Measurements from ENCODE around the gene ESD. TPM values are rescaled to one million over a fixed set of nuclear protein-coding genes. Genes with fewer than 3 reads are reported as not detected.
"Not testable (repeated sequence)": the region's sequence is repeated elsewhere in the genome, so short reads cannot be mapped to it uniquely, and the experiment has no call there.

ESD gene
- total RNA-seq, 1 donor from 2014 or later: 118 TPM

DNA sequence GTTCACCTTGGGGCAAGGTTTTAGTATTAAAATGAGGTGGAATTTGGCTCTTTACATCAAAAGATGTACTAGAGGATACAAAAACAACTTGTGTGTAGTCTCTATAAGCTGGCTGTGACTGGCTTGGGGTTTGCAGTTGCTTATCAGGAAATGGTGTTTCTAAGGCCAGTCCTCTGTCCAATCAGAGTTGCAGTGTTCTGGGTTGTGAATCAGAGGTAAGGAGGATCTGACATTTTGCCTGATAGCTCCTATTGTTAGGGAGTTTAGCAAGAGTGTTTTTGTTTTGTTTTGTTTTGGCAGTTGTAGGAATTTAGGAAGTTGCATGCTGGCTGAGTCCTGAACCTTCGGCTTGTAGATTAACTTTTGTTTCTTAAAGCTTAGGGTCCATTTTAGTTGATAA lies 20.1 kb upstream of the ESD start:
- TF ChIP-seq CTCF (conservative IDR thresholded peaks at IDR 0.05): no peak
- no peaks in the 10 kb centered on the region for H3K27me3 Mint-ChIP-seq (ENCODE audit: low read depth)
- no peak overlapping the region for H3K27ac Mint-ChIP-seq (ENCODE audit: unreplicated experiment)
- H3K4me1 Mint-ChIP-seq: peaks cover 11% of the 10 kb centered on the region
- no peak for DNase-seq (ENCODE audit: low read depth, low spot score)
- H3K4me3 Mint-ChIP-seq: no peak overlapping the region
- peaks cover 10% of the 10 kb centered on the region for H3K9me3 Mint-ChIP-seq
- no peaks in the 10 kb centered on the region for H3K36me3 Mint-ChIP-seq (ENCODE audit: low read depth)

DNA sequence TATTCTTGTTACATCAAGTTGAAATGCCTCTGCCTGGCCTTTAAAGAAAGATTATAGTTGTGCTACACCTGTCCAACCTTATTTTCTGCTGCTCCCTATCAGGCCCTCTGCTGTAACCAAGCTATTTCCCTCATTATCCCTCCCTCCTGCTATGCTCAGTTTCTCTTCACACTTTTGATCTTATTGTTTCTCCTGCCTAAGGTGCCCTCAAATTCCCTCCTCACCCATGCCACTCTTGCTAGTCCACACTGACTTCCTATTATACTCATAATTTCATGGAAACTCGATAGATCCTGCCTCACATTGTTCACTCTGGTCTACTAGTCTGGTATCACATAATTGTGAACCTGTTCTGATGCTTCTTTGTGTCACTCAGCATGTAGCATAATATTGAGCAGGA lies 19.4 kb upstream of the ESD start:
- TF ChIP-seq CTCF (conservative IDR thresholded peaks at IDR 0.05): no peak
- H3K4me3 Mint-ChIP-seq: no peak overlapping the region
- no peak for DNase-seq (ENCODE audit: low read depth, low spot score)
- H3K4me1 Mint-ChIP-seq: peaks cover 11% of the 10 kb centered on the region
- no peaks in the 10 kb centered on the region for H3K36me3 Mint-ChIP-seq (ENCODE audit: low read depth)
- no peak overlapping the region for H3K27ac Mint-ChIP-seq (ENCODE audit: unreplicated experiment)
- peaks cover 15% of the 10 kb centered on the region for H3K9me3 Mint-ChIP-seq
- H3K27me3 Mint-ChIP-seq (ENCODE audit: low read depth): no peaks in the 10 kb centered on the region

DNA sequence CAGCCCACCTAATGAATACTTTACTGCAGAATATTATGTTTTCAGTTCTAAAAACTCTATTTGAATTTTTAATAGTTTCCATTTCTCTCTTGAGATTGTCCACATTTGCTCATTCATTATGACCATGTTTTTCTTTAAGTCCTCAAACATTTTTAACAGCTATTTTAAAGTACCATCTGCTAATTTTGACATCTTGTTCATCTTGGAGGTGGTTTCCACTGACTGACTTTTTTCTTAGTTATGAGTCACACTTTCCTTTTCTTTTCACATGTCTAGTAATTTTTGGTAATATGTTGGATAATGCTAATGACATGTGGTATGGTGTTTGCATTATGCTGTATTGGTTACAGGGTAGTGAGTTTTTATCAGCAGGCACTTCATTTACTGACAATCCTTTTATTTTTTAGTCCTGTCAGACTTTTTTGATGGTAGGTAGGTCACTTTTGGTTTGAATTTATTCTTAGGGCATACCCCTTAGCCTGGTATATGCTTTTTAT lies 15.4 kb upstream of the ESD start:
- DNase-seq (ENCODE audit: low read depth, low spot score): no peak
- Mint-ChIP-seq H3K4me1 (peaks cover 8% of the 10 kb centered on the region), H3K27me3 (ENCODE audit: low read depth) (no peaks in the 10 kb centered on the region), H3K36me3 (ENCODE audit: low read depth) (no peaks in the 10 kb centered on the region), H3K4me3 (no peak overlapping the region), H3K9me3 (peaks cover 13% of the 10 kb centered on the region), H3K27ac (ENCODE audit: unreplicated experiment) (no peak overlapping the region)
- TF ChIP-seq CTCF (conservative IDR thresholded peaks at IDR 0.05): no peak

DNA sequence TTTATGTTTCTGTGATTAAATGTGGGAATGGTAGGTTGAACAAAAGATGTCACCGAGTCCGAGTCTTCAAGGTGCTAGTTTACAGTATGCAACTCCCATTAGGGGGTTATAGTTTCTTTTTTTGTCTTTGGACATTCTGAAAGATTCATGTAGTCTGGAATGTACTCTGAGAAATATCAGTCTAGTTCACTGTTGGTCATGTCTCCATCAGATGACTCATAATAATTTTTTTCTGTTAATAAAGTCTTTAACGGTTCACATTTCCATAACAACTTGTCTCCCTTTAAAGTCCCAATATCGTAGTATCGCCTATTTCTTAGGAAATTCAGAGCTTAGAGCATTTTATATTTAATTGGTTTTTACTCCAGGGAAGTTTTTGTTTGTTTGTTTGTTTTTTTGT lies 13.5 kb upstream of the ESD start:
- no peak for TF ChIP-seq CTCF (conservative IDR thresholded peaks at IDR 0.05)
- peaks cover 13% of the 10 kb centered on the region for H3K9me3 Mint-ChIP-seq
- no peak for DNase-seq (ENCODE audit: low read depth, low spot score)
- no peak overlapping the region for H3K27ac Mint-ChIP-seq (ENCODE audit: unreplicated experiment)
- no peaks in the 10 kb centered on the region for H3K36me3 Mint-ChIP-seq (ENCODE audit: low read depth)
- no peak overlapping the region for H3K4me3 Mint-ChIP-seq
- H3K27me3 Mint-ChIP-seq (ENCODE audit: low read depth): no peaks in the 10 kb centered on the region
- H3K4me1 Mint-ChIP-seq: no peaks in the 10 kb centered on the region

DNA sequence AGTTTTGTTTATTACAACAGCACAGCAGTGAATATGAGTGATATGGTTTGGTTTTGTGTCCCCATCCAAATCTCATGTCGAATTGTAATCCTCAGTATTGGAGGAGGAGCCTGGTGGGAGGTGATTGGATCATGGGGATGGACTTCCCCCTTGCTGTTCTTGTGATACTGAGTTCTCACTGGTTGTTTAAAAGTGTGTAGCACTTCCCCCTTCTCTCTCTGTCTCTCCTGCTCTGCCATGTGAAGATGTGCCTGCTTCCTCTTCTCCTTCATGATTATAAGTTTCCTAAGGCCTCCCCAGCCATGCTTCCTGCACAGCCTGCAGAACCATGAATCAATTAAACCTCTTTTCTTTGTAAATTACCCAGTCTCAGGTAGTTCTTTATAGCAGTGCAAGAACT lies 8.0 kb upstream of the ESD start:
- not testable (repeated sequence) for H3K27me3 Mint-ChIP-seq (ENCODE audit: low read depth); H3K4me3 Mint-ChIP-seq; H3K27ac Mint-ChIP-seq (ENCODE audit: unreplicated experiment); H3K9me3 Mint-ChIP-seq; H3K4me1 Mint-ChIP-seq; DNase-seq (ENCODE audit: low read depth, low spot score); H3K36me3 Mint-ChIP-seq (ENCODE audit: low read depth)

GRCh38 chr13:46804391-46804815 lies 7.4 kb upstream of the ESD start:
- no peak for TF ChIP-seq CTCF (conservative IDR thresholded peaks at IDR 0.05)
- H3K27me3 Mint-ChIP-seq (ENCODE audit: low read depth): no peaks in the 10 kb centered on the region
- DNase-seq (ENCODE audit: low read depth, low spot score): no peak
- H3K4me3 Mint-ChIP-seq: no peak overlapping the region
- H3K27ac Mint-ChIP-seq (ENCODE audit: unreplicated experiment): no peak overlapping the region
- H3K4me1 Mint-ChIP-seq: no peaks in the 10 kb centered on the region
- H3K9me3 Mint-ChIP-seq: no peaks in the 10 kb centered on the region
- no peaks in the 10 kb centered on the region for H3K36me3 Mint-ChIP-seq (ENCODE audit: low read depth)
